Fibroblast of upper back skin (primary cell): ENCODE data around the gene CTNNA3.

Experiments used
- DNase-seq: peaks from one replicate; pipeline ENCODE4 v3.0.0-alpha.2; 2013

Gene CTNNA3

DNA sequence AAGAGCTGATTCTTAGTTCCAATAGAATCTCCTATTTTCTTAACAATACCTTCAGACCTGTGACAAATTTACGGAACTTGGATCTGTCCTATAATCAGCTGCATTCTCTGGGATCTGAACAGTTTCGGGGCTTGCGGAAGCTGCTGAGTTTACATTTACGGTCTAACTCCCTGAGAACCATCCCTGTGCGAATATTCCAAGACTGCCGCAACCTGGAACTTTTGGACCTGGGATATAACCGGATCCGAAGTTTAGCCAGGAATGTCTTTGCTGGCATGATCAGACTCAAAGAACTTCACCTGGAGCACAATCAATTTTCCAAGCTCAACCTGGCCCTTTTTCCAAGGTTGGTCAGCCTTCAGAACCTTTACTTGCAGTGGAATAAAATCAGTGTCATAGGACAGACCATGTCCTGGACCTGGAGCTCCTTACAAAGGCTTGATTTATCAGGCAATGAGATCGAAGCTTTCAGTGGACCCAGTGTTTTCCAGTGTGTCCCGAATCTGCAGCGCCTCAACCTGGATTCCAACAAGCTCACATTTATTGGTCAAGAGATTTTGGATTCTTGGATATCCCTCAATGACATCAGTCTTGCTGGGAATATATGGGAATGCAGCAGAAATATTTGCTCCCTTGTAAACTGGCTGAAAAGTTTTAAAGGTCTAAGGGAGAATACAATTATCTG lies 768.6 kb downstream of the CTNNA3 start:
- DNase-seq = no peak

GRCh38 chr10:66926841-66927240 lies 769.2 kb downstream of the CTNNA3 start:
- no peak for DNase-seq

GRCh38 chr10:66925896-66926715 lies 769.9 kb downstream of the CTNNA3 start, which contains the start of gene LRRTM3:
TSS of gene LRRTM3 (plus strand) at chr10:66926036.
- peak; percentile 87 for DNase-seq

GRCh38 chr10:66925373-66925772 lies 770.6 kb downstream of the CTNNA3 start:
- no peak for DNase-seq

DNA sequence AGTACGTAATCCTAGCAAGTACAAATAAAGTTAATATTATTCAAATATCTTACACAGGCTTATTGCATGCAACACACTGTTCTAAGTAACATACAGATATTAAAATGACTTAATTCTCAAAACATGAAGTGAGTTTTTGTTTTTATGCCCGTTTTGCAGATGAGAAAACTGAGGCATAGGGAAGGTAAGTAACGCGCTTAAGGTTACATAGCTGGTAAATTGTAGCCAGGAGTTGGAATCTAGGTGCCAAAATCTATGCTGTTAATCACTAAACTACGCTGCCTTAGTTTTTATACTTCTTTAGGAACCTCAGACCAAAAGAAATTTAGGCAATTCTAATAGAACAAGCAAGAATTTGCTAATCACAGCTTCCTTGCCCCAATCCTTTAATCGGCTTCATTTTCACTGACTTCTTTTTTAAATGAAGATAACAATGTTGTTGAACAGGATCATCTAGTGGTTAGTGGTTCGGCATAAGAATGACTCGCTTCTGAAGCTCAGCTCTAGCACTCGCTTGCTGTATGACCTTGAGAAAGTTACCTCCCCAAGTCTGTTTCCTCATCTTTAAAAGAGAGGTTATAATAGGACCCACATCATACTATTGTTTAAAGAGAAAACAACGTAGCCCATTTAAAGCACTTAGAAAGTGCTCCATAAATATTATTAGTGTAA lies 771.2 kb downstream of the CTNNA3 start:
- no peak for DNase-seq

GRCh38 chr10:66919248-66919647 lies 776.7 kb downstream of the CTNNA3 start:
- DNase-seq = no peak

DNA sequence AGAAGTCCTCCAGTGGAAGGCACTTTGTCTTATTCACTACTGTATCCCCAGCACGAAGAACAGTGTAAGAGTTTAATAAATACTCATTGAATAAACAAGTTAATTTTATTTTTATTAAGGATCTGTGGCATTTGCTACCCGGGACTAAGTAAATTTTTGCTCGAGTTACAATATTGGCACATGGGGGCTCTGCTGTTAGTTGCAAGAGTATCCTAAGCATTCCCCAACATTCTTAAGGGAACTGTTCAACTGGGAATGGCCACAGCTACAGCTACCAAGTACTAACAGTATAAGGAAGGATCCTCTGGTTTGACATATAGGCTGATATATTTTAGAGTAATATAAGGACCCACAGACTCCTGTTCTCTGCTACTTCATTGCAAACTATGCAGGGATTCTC lies 778.9 kb downstream of the CTNNA3 start:
- no peak for DNase-seq

DNA sequence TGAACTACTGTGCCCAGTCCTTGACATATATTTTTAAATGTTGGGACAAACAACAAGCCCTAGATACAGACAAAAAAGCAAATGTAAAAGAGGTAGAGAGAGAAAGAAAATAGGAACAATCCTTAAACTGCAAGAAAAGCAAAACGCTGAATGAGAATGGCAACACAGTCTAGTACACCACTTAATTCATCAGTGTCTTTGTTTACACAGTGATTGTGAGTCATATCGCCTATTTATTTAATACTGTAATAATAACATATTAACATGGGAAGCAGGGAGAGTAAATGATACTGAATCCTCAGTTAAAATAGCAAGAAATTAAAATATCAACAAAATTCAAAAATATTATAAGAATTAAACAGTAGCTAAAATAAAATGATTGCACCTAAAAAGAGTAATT lies 780.0 kb downstream of the CTNNA3 start:
- no peak for DNase-seq

DNA sequence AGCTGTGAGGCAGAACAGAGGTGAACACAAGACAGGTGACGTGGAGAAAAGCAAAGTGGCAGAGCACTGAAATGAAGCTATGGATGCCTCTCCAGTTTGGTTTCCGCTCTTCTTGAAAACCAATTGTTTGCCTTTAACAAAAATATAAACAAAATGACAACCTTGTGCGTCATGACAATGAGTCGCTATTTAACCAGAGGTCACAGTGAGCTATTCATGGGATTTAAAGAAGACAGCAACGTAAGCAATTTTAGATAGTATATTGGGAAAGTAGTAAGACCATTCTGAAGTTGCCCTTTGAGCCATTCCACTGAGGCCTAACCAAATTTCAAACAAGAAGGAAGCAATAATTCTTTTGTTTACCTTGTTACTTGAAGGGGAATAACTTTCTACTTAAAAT lies 785.3 kb downstream of the CTNNA3 start:
- no peak for DNase-seq

- no peak for DNase-seq
Observed at GRCh38 chr10:66892871-66893270, 803.1 kb downstream of the CTNNA3 start.

GRCh38 chr10:66888237-66888636 lies 807.8 kb downstream of the CTNNA3 start:
- no peak for DNase-seq

GRCh38 chr10:66886848-66887247 lies 809.1 kb downstream of the CTNNA3 start:
- no peak for DNase-seq

- DNase-seq = no peak
Observed at GRCh38 chr10:66882271-66882670, 813.7 kb downstream of the CTNNA3 start.

DNA sequence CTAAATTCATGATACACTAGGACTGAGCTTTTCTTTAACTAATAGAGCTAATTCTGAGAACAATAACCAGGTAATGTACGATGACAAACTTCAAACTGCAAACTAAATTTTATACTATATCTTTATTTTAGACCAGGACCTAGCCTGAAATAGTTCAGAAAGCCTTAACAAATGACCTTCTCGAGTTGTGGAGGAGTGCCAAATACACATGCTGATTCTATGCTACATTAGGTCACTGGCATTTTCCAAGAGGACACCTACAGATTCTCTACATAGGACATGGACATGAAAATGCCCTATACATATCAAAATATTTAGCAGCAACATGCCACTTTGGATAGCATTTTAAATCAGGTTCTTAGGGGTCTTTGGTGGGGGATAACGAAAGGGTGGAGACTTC lies 814.2 kb downstream of the CTNNA3 start:
- no peak for DNase-seq

DNA sequence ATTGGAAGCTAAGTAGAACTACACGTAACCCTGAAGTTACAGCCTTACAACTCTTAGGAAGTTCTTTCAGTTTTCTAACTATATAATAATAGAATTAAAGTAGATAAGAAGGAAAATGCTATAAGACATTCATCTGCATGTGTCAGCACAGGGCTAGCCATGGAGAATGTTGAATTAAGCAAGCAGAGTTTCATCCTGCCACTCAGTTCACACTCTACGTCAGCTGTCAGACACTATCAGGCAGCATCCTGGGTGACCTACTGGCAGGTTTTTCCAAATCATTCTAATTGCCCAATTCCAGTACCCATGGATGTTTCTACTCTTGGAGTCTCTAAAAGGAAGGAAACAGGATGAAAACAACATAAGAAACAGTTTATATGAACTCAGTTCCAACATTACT lies 815.2 kb downstream of the CTNNA3 start:
- no peak for DNase-seq

DNA sequence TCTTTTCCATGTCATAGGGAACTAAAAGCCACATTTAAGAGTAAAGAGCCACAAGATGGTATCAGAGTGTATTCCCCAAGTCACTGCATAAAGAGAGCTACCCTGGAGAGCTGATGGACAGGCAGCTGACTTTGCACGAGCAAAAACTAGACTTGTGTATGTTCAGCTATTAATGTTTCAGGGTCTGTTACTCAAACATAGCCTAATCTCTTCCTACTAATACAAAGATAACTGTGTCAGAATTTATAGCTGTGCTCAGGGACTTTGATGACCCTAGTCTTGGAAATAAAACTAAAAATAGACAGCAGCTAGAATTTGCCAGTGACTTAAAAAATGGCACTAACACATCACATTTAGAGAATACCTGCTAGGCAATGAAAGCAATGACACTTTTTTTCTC lies 815.7 kb downstream of the CTNNA3 start:
- DNase-seq = no peak

- no peak for DNase-seq
Observed at GRCh38 chr10:66877361-66877760, 818.6 kb downstream of the CTNNA3 start.

GRCh38 chr10:66869635-66870034 lies 826.4 kb downstream of the CTNNA3 start:
- DNase-seq = no peak

- DNase-seq = no peak
Observed at GRCh38 chr10:66862687-66863258, 833.2 kb downstream of the CTNNA3 start.

GRCh38 chr10:66860376-66860945 lies 835.5 kb downstream of the CTNNA3 start:
- no peak for DNase-seq

DNA sequence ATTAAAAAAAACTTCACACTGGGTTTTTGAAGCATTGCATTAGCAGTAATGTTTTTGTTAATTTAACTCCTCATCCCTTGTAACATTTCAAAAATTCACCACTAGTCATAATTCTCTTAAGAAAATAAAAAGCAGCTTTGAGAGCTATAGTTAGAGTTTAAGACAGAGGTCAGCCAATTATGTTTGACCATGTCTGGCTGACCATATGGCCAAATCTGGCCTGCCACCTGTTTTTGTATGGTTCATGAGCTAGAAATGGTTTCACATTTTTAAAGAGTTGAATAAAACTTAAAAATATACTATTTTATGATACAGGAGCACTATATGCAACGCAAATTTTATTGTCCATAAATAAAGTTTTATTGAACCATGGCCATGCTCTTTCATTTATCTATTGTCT lies 843.2 kb downstream of the CTNNA3 start:
- DNase-seq = no peak

GRCh38 chr10:66848856-66849255 lies 847.1 kb downstream of the CTNNA3 start:
- DNase-seq = no peak
